K562 (cell line): Measurements from ENCODE around the gene RAB21. TPM values are rescaled to one million over a fixed set of nuclear protein-coding genes. Genes with fewer than 3 reads are reported as not detected.

ENCODE experiments used
- CBX5 ChIP-seq: IDR thresholded peaks from 2 replicates; pipeline ENCODE4 v1.6.1; 2014; ENCODE audit warnings: low read depth, borderline replicate concordance
- ILK ChIP-seq: fragments of 450-650 bp; IDR thresholded peaks from 2 replicates; pipeline ENCODE4 v1.6.1; 2016; ENCODE audit warnings: missing genetic modification characterization, low read depth, mild to moderate bottlenecking, missing compliant biosample characterization, moderate library complexity, borderline replicate concordance
- KHSRP ChIP-seq: fragments of 450-650 bp; IDR thresholded peaks from 2 replicates; pipeline ENCODE4 v1.6.1; 2017
- LEF1 ChIP-seq: fragments of 450-650 bp; IDR thresholded peaks from 2 replicates; pipeline ENCODE4 v1.6.1; 2016; ENCODE audit warnings: mild to moderate bottlenecking
- PRMT5 ChIP-seq: sonication (generic); formaldehyde crosslinking; IDR thresholded peaks from 2 replicates; pipeline ENCODE4 v1.5.0; 2020; ENCODE audit warnings: missing genetic modification reagents
- TGIF2 ChIP-seq: sonication (generic); formaldehyde crosslinking; IDR thresholded peaks from 2 replicates; pipeline ENCODE4 v1.8.1; 2022; ENCODE audit warnings: mild to moderate bottlenecking, missing genetic modification reagents, moderate library complexity
- ZKSCAN1 ChIP-seq: fragments of 150-350 bp; IDR thresholded peaks from 2 replicates; pipeline ENCODE4 v1.6.1; 2016; ENCODE audit warnings: low read depth, low read length
- ZNF76 ChIP-seq: fragments of 250-450 bp; sonication (Bioruptor Pico); IDR thresholded peaks from 2 replicates; pipeline ENCODE4 v1.4.0; 2020; ENCODE audit warnings: mild to moderate bottlenecking, moderate library complexity, borderline replicate concordance
- polyA plus RNA-seq, 8 experiments: library from polyadenylated mRNA; depleted of rRNA in 4 of 8; stranded (reverse) in 5 of 8; unstranded in 3 of 8; fragments of >200 nt; fragmentation: Nextera tagmentation in 2 of 8; fragmentation: Illumina TruSeq in 1 of 8; extraction: Ambion mirVana in 2 of 8; extraction: Trizol in 1 of 8; gene quantifications; 2 replicates each; pipeline versions ENCODE4 v1.2.1 to v1.2.3, GENCODE V29; 2011 to 2014; ENCODE audit warnings: inconsistent platforms in 1 of 8, missing spikeins in 1 of 8
- total RNA-seq, 7 experiments: library from RNA; depleted of rRNA in 6 of 7; stranded (reverse); fragments of >200 nt in 6 of 7; fragmentation: Illumina TruSeq in 2 of 7; extraction: Trizol in 2 of 7; gene quantifications; 2 replicates each; pipeline versions ENCODE4 v1.2.1 to v1.2.3, GENCODE V29; 2011 to 2021; ENCODE audit warnings: low replicate concordance in 1 of 7
- TF ChIP-seq, protein P1 (sequence below): fragments of 200-600 bp; sonication (generic); IDR thresholded peaks from one replicate; pipeline ENCODE4 v1.6.1; 2012; ENCODE audit warnings: mild to moderate bottlenecking, low read depth, low read length, inconsistent platforms

RAB21 gene
- total and polyA plus RNA-seq, 9 of the 15 experiments (the other 6 are each of a cell fraction or from before 2014, with no cell fraction given) = 5.3 to 45.6 (median 19.6) TPM

- TF ChIP-seq, protein P1, sequence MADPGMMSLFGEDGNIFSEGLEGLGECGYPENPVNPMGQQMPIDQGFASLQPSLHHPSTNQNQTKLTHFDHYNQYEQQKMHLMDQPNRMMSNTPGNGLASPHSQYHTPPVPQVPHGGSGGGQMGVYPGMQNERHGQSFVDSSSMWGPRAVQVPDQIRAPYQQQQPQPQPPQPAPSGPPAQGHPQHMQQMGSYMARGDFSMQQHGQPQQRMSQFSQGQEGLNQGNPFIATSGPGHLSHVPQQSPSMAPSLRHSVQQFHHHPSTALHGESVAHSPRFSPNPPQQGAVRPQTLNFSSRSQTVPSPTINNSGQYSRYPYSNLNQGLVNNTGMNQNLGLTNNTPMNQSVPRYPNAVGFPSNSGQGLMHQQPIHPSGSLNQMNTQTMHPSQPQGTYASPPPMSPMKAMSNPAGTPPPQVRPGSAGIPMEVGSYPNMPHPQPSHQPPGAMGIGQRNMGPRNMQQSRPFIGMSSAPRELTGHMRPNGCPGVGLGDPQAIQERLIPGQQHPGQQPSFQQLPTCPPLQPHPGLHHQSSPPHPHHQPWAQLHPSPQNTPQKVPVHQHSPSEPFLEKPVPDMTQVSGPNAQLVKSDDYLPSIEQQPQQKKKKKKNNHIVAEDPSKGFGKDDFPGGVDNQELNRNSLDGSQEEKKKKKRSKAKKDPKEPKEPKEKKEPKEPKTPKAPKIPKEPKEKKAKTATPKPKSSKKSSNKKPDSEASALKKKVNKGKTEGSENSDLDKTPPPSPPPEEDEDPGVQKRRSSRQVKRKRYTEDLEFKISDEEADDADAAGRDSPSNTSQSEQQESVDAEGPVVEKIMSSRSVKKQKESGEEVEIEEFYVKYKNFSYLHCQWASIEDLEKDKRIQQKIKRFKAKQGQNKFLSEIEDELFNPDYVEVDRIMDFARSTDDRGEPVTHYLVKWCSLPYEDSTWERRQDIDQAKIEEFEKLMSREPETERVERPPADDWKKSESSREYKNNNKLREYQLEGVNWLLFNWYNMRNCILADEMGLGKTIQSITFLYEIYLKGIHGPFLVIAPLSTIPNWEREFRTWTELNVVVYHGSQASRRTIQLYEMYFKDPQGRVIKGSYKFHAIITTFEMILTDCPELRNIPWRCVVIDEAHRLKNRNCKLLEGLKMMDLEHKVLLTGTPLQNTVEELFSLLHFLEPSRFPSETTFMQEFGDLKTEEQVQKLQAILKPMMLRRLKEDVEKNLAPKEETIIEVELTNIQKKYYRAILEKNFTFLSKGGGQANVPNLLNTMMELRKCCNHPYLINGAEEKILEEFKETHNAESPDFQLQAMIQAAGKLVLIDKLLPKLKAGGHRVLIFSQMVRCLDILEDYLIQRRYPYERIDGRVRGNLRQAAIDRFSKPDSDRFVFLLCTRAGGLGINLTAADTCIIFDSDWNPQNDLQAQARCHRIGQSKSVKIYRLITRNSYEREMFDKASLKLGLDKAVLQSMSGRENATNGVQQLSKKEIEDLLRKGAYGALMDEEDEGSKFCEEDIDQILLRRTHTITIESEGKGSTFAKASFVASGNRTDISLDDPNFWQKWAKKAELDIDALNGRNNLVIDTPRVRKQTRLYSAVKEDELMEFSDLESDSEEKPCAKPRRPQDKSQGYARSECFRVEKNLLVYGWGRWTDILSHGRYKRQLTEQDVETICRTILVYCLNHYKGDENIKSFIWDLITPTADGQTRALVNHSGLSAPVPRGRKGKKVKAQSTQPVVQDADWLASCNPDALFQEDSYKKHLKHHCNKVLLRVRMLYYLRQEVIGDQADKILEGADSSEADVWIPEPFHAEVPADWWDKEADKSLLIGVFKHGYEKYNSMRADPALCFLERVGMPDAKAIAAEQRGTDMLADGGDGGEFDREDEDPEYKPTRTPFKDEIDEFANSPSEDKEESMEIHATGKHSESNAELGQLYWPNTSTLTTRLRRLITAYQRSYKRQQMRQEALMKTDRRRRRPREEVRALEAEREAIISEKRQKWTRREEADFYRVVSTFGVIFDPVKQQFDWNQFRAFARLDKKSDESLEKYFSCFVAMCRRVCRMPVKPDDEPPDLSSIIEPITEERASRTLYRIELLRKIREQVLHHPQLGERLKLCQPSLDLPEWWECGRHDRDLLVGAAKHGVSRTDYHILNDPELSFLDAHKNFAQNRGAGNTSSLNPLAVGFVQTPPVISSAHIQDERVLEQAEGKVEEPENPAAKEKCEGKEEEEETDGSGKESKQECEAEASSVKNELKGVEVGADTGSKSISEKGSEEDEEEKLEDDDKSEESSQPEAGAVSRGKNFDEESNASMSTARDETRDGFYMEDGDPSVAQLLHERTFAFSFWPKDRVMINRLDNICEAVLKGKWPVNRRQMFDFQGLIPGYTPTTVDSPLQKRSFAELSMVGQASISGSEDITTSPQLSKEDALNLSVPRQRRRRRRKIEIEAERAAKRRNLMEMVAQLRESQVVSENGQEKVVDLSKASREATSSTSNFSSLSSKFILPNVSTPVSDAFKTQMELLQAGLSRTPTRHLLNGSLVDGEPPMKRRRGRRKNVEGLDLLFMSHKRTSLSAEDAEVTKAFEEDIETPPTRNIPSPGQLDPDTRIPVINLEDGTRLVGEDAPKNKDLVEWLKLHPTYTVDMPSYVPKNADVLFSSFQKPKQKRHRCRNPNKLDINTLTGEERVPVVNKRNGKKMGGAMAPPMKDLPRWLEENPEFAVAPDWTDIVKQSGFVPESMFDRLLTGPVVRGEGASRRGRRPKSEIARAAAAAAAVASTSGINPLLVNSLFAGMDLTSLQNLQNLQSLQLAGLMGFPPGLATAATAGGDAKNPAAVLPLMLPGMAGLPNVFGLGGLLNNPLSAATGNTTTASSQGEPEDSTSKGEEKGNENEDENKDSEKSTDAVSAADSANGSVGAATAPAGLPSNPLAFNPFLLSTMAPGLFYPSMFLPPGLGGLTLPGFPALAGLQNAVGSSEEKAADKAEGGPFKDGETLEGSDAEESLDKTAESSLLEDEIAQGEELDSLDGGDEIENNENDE = no peak
- TF ChIP-seq PRMT5 (CRISPR knock-in tag) (no peak), LEF1 (no peak), CBX5 (no peak), ZNF76 (no peak), ZKSCAN1 (no peak), KHSRP (no peak), TGIF2 (no peak), ILK (tag) (no peak)
These were observed 16.4 kb downstream of the RAB21 start (continued) for GRCh38 chr12:71771069-71771468.
